NCI-H146 treated with DMSO at 0.1 percent for 48 hours (cell line): ENCODE measurements around the gene KLHDC9.
A peak's percentile ranks its signal among the peaks of the same experiment; 100 is the strongest.

Experiments
- DNase-seq: peaks from one replicate; lab custom pipeline; 2025; ENCODE audit not compliant: unreplicated experiment; lab: John Stamatoyannopoulos, UW

The KLHDC9 gene

GRCh38 chr1:161130266-161130665 lies 32.1 kb downstream of the KLHDC9 start:
- no peak for DNase-seq

GRCh38 chr1:161131523-161132409 lies 33.6 kb downstream of the KLHDC9 start:
- DNase-seq = no peak

- DNase-seq = peak; percentile 96
Observed at GRCh38 chr1:161132410-161133219, 34.5 kb downstream of the KLHDC9 start, which contains the start of gene DEDD. Gene DEDD, minus strand, starts transcription at chr1:161132667. Its CDS starts 8,205 bp downstream, at chr1:161124462.

- DNase-seq = peak; percentile 15
Observed at GRCh38 chr1:161133220-161133740, 35.1 kb downstream of the KLHDC9 start.

- DNase-seq = no peak
Observed at GRCh38 chr1:161137881-161138280, 39.7 kb downstream of the KLHDC9 start.

GRCh38 chr1:161138431-161138830 lies 40.3 kb downstream of the KLHDC9 start:
- no peak for DNase-seq

- peak; percentile 4 for DNase-seq
Observed at GRCh38 chr1:161139766-161140165, 41.6 kb downstream of the KLHDC9 start.

- DNase-seq = no peak
Observed at GRCh38 chr1:161140755-161141400, 42.7 kb downstream of the KLHDC9 start.

- no peak for DNase-seq
Observed at GRCh38 chr1:161145832-161146231, 47.7 kb downstream of the KLHDC9 start.
